ENCODE data around the gene COL6A1. TPM values are rescaled to one million over a fixed set of nuclear protein-coding genes. Genes with fewer than 3 reads are reported as not detected.
"Not testable (repeated sequence)": the region's sequence is repeated elsewhere in the genome, so short reads cannot be mapped to it uniquely, and the experiment has no call there.

The COL6A1 gene
- total RNA-seq, 1 experiment from 2014 or later, result 1.1 TPM

DNA sequence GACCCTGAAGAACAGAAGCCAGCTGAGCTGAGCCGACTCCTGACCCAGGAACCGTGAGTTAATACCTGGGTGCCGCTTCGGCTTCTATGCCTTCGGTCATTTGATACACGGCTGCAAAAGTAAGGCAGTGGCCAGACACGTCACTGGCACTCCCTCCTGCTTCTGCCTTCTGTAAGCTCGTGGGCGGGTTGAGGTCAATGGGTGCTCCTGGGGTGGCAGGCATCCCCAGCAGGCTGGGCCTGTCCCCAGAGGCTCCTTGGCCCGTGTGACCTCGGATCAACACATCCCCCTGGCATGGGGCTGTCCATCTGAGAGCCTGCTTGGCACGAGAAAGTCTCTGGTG lies 35.7 kb upstream of the COL6A1 start:
- DNase-seq (ENCODE audit: low spot score), result no peak

DNA sequence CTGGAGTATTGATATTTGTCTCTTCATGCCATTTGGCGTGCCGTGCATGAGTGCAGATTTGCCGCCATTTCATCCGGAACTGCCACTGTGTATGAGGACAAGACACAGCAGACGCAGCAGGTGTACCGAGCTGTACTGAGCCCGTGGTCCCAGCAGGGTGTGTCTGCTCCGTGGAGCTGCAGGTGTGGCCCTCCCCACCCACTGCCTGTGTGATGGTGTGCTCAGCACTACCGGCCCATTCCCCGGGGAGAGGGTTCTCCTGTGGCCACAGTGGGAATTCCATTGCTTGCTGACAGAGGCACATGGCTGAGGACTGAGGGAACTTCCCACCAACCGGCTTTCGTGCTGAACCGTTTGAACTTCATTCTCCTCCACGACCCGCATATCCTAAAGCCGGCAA lies 34.3 kb upstream of the COL6A1 start:
- DNase-seq (ENCODE audit: low spot score), result no peak

DNA sequence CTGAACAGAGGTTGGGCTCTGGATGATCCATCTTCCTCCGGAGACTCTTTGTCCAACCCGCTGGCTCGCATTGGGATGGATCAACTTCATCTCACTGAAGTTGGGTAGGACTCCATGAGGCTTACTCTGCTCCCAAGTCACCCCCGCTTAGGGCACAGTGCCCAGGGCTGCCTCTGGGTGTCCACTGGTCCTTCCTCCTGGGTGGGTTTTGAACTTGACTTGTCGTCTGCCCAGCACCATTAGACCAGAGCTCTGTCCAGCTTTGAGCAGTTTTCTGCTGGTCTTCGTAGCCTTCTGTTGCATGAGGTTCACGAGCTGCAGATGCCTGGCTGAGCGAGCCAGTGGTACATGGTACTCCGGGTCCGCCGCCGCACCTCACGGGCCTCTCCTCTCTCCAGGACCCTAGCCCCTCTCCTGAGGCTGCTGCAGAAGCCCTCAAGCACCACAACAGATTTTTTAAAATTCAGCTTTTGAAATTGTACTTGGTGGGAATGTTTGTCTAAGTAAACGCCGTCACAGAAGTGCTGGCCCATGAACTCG lies 33.8 kb upstream of the COL6A1 start:
- DNase-seq (ENCODE audit: low spot score), result no peak

DNA sequence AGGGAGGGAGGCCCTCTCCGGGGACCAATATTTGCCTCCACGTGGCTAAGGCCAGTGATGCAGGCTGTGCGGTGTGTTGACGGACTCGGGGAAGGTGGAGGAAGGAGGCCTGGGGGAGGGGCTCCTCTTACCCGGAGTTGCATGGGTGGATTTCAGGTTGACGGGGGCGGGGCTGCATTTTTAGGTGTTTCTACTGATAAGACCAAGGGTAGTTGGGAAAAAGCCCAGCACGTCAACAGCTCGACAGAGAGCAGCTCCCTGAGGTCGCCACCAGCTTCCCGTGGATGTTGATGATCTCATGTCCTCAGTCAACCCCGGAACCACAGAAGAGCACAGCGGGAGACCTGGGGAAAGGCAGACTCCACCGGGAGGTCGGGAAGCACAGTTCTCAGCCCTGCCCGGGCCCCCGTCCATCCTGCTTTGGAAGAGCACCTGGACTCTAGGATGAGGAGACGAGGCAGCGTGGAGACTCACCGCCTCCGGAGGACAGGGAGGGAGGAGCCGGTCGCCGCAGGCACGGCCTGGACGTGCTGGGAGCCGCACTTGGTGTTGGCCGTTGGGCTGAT lies 32.9 kb upstream of the COL6A1 start:
- DNase-seq (ENCODE audit: low spot score), result no peak

DNA sequence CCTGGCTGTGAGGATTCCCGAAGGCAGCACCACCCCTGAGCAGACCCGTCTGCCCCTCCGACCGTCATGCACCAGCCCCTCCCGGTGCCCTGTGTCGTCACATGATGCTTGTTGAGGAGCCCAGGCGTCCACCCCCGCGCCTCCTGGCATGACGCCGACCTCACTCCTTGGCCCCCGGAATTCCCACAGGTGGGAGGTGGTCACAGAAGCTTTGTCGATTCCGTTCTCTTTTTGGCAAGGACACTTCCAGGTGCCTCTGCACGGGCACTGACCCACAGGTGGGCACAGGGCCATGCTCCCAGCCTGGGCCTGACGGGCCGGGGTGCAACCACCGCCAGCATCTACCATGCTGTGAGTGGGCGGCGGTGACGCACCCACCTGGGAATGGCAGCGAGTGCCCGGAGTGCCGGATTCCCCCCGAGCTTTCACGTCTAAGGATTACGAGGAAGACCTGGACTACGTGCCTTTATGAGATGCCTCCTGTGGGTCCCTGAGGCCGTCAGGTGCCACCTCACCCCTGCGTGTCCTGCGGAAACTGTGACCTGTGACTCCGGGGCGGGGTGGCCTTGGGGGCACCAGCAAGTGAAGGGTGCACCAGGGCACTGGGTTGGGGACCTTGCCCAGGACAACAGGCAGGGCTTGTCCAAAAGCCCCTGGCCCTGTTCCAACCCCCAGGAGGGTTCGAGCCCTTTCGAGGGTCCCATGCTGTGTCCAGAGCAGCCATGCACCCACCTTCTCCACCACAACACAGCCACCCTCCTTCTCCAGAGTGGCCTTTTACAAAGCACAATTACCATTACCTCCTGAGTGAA lies 31.4 kb upstream of the COL6A1 start:
- no peak for DNase-seq (ENCODE audit: low spot score)

DNA sequence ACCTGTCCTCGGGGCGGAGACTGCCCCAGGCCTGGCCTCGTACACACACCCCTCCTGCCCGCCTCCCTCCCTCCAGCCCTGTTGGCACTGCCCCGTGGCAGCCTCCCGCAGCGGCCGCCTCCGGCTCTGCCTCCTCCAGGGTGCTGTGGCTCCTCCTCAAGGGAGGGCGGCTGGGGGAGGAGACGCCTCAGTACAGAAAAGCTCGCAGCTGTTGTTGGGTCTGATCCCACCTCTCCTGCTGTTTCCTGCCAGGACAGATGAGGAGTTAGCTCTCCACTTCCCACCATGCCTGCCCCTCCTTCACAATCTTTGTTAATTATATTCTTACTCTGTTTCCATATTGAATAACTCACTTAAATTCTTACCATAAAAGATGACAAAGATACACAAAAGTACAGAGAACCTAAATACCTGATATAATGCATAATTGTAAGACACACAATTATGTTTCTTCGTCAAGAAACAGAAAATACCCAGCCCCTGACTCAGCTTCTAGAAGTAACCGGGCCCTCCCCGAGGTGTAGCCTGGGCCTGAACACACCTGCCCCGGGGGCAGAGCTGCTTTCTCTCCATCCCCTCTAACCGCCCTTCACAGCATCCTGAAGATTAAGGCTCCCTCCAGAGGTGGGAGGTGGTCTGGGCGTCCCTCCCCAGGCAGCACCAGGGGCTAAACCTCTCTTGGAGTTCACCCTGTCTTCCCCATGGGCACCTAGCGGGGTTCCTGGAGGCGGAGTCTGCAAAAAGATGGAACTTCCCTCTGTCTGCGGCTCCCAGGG lies 30.6 kb upstream of the COL6A1 start:
- DNase-seq (ENCODE audit: low spot score), result no peak

DNA sequence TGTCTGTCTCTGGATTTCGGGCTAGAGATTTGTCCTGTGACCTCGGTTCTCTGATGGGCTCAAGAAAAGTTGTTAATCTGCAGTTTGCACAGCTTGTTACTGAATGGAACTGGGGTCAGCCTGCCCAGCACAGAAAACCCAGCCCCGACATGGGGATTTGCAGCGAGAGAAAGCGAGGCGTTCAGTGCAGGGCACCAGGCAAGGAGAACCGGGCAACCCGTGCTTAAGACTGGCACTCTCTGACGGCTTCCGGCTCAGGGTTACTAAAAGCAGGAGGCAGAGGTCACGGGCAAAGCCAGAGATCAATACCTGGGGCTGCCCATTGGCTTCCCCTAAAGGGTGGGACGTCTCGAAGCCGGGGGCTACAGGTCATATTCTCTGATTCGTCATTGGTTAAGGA lies 29.9 kb upstream of the COL6A1 start:
- no peak for DNase-seq (ENCODE audit: low spot score)

DNA sequence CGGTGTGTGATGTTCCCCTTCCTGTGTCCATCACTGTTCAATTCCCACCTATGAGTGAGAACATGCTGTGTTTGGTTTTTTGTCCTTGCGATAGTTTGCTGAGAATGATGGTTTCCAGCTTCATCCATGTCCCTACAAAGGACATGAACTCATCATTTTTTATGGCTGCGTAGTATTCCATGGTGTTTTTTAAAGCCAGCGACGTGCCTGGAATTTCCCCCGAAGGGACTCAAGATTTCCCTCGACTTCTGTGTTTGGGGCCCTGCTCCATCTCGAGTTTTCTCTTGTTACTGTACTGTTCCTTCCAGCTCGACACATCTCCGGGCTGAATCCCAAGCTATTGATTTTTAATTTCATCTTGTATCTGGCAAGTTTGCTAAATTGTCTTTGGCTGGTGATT lies 29.0 kb upstream of the COL6A1 start:
- DNase-seq (ENCODE audit: low spot score), result not testable (repeated sequence)

DNA sequence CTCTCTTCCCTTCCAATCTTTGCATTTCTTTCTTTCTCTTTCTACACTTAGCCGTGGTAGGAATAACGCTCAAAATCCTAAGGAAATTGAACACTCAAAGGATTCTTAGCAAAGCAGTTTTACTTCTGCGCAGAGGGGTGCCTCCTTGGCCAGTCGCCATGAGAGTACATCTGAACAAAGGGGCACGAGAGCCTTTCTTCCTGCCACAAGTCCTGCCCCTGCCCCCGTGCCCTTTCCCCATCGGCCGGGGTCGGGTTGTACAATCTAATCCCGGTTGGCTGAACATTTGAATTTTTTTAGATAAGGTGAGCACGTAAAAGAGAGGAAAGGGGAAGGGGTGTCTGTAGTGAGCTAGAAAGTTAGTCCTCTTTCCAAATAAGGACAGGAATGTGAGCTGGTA lies 28.6 kb upstream of the COL6A1 start:
- DNase-seq (ENCODE audit: low spot score), result no peak

DNA sequence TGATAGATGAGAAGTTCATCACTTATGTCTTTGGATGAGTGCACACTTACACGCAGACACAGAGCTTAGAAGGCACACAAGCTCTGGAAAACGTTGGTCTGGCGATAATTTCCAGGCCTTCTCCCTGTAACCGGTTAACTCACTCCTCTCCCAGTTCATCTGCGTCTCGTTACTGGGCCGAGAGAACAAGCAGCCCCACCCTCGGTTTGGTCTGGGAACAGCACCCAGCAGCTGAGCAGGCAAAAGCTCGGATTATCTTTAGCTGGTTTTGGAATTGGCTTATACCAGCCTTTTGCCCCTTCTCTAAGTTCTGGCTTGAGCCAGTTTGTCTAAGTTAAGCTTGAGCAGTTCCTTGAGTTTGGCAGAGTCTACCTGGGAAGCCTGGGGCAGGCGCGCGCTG lies 27.3 kb upstream of the COL6A1 start:
- DNase-seq (ENCODE audit: low spot score), result no peak

DNA sequence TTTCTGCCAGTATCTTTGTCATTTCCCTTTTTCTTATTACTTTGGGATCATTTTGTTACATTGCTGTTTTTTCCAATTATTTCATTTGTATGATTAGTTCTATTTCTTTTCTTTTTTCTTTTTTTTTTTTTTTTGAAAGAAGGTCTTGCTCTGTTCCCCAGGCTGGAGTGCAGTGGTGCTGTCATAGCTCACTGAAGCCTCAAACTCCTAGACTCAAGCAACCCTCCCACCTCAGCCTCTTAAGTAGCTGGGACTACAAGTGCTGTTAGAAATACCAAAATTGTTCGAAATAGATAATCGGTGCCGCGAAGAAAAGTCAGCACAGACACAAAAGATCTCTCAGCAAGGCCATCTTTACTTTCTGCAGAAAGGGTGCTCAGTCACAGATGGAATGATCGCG lies 26.6 kb upstream of the COL6A1 start:
- DNase-seq (ENCODE audit: low spot score), result no peak

DNA sequence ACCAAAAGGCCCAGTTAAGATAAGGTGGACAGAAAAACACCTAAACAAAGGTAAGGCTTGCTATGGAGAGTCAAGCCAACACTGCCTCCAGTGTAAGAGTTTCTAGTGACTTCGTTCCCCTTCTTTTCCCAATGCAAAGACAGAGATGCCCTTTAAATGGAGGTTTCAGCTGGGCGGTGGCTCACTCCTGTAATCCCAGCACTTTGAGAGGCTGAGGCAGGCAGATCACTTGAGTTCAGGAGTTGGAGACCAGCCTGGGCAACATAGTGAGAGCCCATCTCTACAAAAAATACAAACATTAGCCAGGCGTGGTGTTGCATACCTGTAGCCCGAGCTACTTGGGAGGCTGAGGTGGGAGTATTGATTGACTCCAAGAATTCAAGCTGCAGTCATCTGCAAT lies 24.0 kb upstream of the COL6A1 start:
- no peak for DNase-seq (ENCODE audit: low spot score)

DNA sequence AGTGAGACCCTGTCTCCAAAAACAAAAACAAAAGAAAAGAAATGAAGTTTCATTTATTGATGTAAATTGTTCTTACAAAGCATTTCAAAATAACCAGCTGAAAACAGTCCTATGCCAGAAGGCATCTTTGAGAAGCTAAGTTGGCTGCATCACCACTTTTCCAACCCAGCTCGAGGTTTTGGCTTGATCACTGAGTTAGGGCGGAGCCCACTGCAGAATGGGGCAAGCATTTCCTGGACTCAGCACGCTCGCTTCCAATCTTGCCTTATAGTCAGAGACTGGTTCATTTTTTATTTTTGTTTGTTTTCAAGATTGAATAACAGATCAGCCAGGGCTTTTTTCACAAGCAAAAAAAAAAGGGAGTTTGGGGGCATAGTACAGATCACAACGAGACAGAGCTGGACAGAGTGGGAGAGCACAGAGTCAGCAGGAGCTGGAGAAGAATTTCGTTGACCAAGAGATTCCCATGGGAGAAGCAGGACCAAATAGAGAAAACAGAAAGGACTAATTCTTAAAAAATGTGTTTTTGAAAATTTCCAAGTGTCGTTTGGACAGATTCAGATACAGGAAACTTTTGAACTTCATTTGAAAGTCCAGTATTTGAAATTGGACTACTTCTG lies 23.5 kb upstream of the COL6A1 start:
- no peak for DNase-seq (ENCODE audit: low spot score)

DNA sequence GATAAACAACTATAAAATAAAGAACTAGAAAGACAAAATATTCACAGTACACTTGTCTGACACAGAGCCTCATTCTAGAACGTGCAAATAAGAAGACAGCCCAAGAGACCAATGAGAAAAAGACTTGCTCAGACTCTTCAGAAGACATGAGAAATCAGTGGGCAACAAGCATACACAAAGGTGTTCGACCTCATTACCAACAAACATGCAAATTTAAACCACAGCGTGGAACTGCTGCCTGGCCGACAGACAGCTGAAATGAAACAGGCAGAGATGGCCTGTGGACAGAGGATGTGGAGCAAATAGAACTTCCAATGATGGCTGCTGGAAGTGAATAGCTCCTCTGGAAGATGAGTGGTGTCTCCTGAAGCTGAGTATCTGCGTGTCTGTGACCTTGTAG lies 22.4 kb upstream of the COL6A1 start:
- no peak for DNase-seq (ENCODE audit: low spot score)

DNA sequence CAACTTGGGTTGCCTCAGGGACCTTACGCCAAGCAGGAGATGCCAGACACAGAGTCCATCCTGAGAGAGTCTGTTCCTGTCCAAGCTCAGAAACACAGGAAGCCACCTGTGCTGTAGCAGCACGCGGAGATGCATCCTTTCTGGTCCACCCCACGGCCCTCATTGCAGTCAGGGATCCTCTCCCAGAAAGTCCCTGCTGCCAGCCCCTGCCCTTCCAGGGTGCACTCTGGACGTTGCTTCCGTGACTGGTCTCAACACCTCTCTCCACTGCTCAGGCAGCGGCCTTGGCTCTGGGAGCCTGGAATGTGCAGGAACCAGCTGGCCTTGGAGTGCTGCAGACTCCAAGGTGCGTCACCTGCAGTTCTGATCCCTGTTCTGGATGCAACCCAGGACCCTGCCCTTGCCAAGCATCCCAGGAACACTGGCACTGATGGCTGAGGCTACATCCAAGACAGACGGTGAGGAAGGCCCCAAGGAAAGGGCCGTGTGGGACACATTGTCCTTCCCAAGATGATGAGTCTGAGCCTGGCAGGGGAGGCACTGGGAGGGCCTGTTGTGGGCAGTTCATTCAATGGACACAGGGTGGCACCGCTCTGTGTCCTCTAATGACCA lies 21.7 kb upstream of the COL6A1 start:
- DNase-seq (ENCODE audit: low spot score), result no peak

DNA sequence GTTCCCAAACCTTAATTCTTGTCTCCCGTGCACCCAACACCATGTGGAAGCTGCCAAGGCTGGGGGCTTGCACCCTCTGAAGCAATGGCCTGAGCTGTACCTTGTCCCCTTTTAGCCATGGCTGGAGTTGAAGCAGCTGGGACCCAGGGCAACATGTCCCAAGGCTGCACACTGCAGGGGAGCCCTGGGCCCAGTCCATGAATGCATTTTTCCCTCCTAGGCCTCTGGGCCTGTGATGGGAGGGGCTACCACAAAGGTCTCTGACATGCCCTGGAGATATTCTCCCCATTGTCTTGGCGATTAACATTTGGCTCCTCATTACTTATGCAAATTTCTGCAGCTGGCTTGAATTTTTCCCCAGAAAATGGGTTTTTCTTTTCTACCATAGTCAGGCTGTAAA lies 20.2 kb upstream of the COL6A1 start:
- not testable (repeated sequence) for DNase-seq (ENCODE audit: low spot score)

DNA sequence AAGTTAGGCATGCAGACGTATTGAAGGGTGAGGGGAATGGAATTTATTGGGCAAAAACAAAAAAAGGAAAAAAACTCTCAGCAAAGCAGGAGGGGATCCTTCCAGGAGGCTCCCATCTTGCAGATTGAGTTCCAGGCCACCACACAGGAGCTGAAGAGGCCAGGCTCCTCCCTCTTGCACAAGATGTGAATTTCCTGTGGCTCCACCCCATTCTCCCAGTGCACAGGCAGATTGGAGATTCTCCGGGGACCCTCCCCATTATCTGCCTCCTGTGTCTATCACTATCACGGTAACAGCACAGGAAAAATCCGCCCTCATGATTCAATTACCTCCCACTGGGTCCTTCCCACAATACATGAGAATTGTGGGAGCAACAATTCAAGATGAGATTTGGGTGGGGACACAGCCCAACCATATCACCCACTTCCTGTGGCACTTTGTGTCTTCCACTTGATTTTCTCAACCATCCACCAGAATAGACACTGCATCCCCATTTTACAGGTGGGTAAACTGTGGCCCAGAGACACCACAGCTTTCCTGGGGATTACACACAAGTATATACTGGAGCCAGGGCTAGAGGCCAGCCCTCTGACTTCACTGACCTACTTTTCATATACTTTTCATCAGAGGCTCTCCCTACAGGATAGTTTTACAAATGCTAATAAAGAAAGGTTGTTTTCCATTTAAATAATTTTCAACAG lies 18.9 kb upstream of the COL6A1 start:
- no peak for DNase-seq (ENCODE audit: low spot score)

DNA sequence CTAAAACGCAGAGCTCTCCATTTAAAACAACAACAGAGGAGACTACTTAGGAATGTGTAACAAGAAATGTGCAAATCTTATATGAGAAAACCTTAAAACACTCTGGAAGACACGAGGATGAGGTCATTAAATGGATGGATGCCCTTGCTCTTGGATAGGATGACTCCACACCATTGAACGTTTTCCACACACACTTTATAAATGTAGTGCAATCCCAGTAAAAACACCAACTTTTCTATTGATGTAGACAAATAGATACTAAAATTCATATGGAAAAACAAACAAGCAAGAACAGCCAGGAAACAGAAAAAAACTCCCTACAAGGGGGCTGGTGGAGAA lies 18.4 kb upstream of the COL6A1 start:
- no peak for DNase-seq (ENCODE audit: low spot score)

DNA sequence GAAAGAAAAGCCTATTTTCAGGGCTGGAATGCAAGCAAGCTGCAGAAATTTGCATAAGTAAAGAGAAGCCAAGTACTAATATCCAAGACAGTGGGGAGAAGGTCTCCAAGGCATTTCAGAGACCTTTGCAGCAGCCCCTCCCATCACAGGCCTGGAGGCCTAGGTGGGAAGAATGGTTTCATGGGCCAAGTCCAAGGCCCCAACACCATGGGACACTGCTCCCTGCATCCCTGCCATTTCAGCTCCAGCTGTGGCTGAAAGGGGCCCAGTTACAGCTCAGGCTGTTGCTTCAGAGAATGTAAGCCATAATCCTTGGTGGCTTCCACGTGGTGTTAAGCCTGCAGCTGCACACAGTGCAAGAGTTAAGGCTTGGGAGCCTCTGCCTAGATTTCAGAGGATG lies 16.9 kb upstream of the COL6A1 start:
- no peak for DNase-seq (ENCODE audit: low spot score)

DNA sequence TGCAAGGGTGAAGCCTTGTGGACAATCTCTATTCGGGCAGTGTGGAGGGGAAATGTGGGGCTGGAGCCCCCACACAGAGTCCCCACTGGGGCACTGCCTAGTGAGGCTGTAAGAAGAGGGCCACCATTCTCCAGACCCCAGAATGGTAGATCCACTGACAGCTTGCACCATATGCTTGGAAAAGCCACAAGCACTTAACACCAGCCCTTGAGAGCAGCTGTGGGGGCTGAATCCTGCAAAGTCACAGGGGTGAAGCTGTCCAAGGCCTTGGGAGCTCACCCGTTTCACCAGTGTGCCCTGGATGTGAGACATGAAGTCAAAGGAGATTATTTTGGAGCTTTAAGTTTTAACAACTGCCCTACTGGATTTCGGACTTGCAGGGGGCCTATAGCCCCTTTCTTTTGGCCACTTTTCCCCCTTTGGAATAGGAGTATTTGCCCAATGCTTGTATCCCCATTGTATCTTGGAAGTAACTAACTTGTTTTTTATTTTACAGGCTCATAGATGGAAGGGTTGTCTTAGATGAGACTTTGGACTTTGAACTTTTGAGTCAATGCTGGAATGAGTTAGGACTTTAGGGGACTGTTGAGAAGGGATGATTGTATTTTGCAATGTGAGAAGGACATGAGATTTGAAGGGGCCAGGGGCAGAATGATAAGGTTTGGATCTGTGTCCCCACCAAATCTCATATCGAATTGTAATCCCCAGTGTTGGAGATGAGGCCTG lies 16.3 kb upstream of the COL6A1 start:
- DNase-seq (ENCODE audit: low spot score), result no peak
